GM19395 (cell line): ENCODE measurements around the gene LAMC3.

Source experiments
- ATAC-seq: cut with Tn5 transposase; IDR thresholded peaks from one replicate; pipeline ENCODE4 v1.9.1; 2021; ENCODE audit warnings: mild to moderate bottlenecking, moderate library complexity; ENCODE audit not compliant: unreplicated experiment

The LAMC3 gene

DNA sequence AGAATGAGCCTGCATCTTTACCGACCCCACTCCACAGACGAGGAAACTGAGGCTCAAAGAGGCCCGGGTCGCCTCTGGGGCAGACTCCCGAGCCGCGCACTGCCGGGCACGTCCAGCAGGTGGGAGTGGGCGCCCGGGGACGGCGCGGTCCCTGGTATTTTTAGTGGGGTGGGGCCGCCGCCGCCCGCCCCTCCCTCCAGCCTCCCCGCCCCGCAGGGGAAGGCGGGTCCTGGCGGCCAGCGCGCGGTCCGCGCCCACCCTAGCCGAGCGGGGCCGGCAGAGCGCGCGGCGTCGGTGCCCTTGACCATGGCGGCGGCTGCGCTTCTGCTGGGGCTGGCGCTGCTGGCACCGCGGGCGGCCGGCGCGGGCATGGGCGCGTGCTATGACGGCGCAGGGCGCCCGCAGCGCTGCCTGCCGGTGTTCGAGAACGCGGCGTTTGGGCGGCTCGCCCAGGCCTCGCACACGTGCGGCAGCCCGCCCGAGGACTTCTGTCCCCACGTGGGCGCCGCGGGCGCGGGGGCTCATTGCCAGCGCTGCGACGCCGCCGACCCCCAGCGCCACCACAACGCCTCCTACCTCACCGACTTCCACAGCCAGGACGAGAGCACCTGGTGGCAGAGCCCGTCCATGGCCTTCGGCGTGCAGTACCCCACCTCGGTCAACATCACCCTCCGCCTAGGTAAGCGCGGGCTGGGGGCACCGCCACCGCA, at the start of gene LAMC3:
LAMC3 (plus strand) TSS at position 266 of the 710 bp plus-strand sequence; CDS start at position 307, 41 bp downstream.
- ATAC-seq = no peak

DNA sequence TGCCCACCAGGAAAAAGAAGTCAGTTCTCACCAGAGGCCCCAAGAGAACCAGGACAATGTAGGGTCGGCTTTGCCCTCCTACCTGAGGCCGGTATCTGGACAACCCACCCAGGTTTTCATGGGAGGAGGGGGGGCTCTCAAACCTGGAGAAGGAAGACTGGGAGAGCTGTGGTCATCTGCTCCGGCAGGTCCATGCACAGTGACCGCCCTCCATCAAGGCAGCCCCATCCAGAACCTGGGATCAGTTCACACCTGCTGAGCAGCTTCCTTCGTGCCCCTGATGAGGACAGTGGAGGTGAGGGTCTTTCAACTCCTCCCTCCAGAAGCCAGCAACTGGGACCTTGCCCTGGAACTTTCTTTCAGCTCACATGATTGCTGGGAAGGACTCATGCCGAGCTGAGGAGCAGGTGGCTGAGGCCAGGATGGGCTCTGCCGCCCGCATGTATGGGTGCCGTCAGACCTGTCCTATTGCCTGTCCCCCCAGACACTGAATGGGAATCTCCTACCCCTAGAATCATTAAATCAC, 49.1 kb upstream of the LAMC3 start:
- ATAC-seq = no peak

DNA sequence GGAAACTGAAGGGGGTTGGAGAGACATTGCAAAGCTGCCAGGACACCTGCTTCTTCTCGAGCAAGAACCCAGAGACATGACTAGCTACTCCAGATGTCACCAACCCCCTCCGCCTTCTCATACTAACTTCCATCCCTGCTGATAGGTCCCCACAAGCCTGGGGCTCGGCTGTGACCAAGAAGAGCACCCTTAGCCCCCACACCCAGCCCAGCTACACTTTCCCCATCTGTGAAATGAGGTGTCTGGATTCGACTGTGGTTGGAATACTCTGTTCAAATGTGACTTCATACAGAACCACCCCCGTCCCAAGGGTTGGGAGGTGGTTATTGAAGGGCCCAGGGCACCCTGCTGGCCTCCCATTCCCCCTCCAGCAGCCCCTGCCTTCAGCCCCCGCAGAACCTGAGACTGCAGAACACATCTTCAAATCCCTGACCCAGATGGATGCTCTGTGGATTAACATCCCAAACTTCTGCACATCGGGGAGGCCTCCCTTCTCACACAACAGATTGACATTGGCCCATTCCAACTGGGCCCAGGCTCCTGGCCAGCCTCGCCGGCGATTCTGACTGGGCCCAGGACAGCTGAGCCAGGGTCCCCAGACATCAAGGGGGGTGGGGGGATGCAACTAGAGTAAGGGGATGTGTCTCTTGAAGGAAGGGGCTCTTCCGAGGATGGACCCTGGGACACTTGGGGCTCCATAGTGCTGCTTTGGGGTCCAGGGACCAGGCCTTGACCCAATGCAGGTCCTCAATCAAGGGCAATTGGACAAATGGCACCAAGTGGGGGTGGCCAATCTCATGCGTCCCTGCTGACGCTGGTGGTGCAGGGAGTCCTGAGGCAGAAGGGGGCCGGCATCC, 48.2 kb upstream of the LAMC3 start:
- no peak for ATAC-seq

DNA sequence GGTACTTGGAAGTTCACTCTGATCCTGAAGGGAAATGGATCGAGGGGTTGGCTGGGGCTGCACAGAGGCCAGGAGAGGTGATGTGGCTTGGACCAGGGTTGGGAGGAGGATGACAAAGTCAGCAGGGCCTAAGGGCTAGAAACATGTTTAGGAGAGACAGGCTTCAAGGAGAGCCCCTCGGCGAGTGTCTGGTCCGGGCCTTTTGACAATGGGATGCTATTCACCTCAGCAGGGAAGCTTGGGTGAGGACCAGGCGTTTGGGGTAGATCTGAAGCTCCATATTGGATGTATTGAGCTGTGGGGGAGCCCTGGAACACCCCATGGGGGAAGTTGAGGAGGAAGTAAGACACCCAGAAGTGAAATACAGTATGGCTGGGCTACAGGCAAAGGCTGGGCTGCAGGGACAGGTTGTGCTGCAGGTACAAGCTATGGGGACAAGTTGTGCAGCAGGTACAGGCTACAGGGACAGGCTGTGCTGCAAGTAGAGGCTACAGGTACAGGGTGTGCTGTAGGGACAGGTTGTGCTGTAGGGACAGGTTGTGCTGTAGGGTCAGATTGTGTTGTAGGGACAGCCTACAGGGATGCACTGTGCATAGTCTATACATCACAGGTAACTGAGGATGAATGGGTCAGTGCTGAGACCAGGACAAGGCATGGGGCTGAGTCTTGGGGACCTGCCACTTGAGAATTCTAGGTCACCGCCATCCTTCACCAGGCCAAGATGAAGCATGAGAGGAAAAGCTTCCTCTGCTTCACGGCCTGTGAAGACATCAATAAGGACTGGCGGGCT, 47.3 kb upstream of the LAMC3 start:
- ATAC-seq = no peak

DNA sequence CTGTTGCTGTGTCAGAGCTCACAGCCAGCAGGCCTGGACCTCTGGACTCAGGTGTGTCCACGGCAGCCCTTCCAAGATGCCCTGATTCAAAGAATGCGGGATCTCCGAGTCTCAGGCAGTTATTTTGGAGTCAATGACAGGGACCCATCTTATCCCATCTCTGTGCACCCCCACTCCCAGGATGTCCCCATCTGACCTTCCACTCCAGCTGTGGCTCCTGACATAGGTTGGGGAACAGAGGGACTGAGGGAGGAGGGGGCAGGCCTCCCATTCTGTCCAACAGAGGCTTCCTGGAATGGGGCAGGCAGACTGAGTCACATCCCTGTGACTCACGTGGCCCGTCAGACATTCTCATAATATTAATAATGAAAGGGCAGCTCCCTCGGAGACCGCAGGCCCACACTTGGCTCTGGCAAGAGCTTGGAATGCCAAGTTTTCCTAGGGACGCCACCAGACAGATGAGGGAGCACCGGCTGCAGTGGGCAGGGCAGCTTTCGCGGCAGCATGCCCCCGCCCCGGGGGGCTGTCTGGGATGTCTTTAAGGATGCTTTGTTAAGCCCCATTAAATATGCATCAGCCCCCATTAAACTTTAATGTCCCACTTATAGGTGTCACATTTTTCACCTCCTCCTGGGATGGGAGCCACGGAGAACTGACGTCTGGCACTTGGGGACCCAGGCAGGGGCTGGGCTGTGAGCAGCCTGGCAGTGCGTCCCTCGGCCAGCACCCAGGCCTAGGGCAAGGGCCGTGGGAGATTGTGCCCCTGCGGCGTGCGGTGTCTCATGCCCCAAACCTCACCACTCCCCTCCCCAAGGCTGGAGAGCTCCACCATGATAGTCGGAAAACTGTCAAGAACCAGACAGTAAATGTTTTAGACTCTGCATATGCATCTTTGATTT, 46.3 kb upstream of the LAMC3 start:
- no peak for ATAC-seq

DNA sequence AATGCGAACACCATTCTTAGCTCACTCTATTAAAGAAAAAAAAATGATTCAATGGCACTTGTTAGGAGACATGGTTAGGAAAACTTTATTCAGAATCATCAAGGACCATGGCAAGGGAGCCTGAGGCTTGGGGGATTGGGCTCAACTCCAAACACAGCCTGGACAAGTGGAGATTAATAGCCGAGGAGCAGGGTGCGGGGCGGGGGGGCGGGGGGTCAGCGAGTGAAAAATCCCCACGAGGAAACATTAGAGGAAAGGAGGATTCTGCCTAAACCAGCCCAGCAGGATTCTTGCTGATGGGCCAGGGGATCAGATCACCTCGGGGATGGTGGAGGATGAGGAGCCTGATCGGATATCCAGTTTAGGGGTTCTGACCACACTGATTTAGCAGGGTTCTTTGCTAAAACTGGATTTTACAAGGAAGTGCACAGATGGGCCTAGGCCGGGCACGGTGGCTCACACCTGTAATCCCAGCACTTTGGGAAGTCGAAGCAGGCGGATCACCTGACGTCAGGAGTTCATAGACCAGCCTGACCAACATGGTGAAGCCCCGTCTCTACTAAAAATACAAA, 45.6 kb upstream of the LAMC3 start:
- ATAC-seq = no peak

DNA sequence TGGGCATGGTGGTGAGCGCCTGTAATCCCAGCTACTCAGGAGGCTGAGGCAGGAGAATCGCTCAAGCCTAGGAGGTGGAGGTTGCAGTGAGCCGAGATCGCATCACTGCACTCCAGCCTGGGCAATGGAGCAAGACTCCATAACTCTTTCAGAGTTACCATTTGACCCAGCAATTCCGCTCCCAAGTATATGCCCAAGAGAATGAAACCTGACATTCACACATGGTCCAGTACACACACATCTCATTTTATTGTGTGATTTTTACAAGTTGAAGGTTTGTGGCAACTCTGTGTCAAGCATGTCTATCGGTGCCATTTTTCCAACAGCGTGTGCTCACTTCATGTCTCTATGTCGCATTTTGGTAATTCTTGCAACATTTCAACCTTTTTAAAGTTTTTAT, 45.1 kb upstream of the LAMC3 start:
- no peak for ATAC-seq

DNA sequence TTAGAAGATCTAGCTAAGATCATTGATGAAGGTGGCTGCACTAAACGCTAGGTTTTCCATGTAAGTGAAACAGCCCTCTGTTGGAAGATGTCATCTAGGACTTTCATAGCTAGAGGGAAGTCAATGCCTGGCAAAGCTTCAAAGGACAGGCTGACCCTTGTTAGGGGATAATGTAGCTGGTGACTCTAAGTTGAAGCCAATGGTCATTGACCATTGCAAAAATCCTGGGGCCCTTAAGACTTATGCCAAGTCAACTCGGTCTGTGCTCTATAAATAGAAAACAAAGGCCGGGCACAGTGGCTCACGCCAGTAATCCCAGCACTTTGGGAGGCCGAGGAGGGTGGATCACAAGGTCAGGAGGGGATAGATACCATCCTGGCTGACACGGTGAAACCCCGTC, 43.3 kb upstream of the LAMC3 start:
- ATAC-seq = no peak

DNA sequence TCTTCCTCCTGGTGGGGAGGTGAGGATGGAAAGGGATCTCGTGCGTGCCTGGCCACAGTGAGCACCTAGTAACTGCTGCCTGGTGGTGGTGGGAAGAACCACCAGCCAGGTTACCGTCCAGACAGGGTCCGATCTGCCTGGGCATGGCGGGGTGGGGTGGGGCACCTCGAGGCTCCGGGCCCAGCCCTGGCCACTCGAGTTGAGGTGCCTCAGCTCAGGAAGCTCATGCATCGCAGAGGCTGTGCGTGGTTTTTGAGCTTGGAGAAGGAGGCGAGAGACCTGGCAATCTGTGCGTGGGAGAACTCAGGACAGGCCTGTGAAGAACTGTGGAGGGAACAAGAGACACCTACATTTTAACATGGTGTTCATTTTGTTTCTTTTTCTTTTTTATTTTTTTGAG, 38.9 kb upstream of the LAMC3 start:
- no peak for ATAC-seq

DNA sequence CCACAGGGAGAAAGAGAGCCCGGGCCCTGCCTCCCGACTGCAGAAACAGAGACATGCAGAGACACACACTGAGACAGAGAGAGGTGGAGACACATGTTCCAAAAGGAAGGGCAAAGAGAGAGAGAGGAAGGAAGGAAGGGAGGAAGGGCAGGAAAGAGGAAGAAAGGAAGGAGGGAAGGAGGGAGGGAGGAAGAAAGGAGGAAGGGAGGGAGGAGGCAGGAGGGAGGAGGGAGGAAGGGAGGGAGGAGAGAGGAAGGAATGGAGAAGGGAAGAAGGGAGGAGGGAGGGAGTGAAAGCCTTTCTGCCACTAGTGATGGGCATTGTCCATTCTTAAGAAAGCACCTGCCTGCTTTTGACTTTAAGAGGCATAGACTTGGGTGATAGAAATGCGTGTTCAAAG, 38.1 kb upstream of the LAMC3 start:
- ATAC-seq = no peak

DNA sequence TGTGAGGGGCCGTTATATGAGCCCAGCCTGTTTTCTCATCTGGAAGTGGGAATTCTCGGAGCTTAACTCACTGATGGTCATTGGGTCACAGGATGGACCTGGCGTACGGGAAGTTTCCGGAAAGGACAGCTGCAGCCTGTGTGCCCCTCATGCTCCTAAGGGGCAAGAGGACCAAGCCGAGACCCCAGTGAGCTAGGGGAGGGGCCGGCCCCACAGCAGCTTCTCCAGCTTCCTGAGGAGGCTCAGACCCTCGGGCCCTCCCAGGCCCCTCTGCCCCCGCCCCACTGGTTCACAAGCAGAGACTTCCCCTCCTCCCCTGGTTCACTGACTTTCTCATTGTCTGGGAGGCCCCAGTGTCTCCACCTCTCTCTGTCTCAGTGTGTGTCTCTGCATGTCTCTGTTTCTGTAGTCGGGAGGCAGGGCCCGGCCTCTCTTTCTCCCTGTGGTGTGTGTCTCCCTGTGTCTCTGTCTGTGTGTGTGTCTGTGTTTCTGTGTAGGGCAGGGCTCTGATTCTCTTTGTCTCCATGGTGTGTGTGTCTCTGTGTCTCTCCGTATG, 37.6 kb upstream of the LAMC3 start:
- no peak for ATAC-seq

DNA sequence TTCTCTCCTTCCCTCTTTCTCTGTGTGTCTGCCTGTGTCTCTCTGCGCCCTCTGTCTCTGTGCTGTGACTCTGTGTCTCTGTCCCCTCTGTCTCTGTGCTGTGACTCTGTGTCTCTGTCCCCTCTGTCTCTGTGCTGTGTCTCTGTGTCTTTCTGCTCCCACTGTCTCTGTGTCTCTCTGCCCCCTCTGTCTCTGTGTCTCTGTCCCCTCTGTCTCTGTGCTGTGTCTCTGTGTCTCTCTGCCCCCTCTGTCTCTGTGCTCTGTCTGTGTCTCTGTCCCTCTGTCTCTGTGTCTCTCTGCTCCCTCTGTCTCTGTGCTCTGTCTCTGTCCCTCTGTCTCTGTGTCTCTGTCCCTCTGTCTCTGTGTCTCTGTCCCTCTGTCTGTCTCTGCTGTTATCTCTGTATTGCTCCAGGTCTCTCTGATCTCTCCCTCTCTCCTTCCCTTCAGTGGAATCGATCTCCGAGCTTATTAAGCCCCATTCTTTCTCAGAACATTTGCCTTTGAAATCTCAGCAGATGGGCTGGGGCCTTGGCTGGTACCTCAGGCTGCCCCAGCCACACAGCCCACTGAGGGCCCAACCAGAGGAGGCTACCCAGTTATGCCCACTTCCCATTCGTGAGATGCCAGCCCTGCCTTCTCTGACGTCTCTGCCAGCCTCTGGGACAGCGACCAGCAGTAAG, 36.6 kb upstream of the LAMC3 start:
- ATAC-seq = no peak

DNA sequence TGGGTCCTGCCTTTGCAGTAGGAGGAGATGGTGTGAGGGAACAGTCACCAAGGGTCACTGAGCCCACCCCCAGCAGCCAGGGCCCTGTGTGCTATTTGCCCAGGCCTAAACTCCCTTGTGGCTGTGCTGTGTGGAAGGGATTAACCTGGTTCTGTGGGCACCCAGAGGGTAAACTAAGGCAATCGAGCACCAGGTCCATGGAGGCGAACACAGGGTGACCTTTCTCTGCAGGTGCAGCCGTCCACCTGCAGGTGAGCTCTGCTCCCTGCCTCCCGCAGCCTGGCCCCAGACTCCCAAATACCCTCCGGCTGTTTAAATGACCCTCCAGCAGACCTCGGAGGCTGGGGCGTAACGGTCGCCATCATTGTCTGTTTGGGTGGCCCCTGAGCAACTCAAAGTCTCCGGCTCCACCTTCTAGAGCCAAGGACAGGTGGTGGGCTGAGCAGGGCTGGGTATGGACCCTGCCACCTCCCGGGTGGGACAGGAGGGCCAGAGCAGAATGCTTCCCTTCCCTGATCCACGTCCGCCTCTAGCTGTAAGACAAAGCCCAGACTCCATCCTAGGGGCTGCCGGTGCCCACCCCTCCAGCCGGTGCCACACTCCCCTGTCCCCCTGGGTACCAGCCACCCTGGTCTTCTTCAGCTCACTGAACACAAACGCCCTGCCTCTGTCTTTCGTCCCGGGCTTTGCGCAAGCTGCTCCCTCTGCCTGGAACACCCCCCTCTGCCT, 35.9 kb upstream of the LAMC3 start:
- ATAC-seq = no peak

DNA sequence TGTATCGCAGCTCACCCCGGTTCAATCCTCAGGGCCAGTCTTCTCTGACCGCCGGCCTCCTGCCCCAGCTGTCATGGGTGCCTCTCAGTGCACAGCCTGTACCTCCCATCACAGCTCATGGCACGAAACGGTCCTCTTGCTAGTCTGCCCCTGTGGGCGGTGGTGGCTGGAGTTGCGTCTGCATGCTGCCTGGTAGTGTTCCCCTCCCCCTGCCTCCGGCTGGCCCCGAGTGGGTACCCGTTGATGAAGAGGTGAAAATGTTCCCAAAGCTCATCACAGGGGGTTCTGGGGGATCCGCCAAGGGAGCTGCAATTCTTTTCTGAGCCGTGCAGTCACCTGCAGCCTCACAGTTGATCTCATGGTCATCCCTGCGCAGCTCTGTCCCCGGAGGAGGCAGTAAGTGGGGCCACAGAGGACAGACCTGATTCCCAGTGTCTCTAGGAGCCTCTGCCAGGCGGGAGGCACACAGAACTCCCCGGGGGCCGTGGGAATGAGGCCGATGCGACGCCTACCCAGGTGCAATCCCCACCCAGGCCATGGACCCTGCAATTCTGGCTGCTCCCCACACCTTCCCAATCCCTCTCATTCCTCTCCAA, 35.2 kb upstream of the LAMC3 start:
- no peak for ATAC-seq

DNA sequence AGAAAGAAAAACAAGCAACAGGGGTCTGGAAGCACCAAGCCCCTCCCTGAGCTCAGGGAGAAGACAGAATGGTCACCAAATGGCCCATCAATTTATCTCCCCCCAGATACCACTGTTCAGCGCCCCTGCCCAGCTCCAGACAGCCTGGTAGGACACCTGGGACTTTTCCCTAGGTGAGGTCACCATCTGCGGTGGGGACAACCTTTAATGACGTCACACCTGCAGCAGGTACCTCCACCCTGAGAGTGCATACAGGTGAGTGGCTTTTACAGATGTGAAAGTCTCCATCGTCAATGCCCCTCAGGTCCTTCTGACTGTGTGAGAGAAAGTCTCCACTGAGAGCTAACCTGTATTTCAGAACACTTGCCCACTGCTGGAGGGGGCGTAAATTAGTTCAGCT, 34.3 kb upstream of the LAMC3 start:
- ATAC-seq = no peak

DNA sequence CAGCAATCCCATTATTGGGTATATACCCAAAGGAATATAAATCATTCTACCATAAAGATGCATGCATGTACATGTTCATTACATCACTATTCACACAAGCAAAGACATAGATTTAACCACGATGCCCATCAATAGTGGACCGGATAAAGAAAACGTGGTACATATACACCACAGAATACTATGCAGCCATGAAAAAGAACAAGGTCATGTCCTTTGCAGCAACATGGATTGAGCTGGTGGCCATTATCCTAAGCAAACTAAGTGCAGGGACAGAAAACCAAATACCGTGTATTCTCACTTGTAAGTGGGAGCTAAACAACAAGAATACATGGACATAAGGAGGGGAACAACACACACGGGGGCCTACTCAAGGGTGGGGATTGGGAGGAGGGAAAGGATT, 33.8 kb upstream of the LAMC3 start:
- ATAC-seq = no peak

DNA sequence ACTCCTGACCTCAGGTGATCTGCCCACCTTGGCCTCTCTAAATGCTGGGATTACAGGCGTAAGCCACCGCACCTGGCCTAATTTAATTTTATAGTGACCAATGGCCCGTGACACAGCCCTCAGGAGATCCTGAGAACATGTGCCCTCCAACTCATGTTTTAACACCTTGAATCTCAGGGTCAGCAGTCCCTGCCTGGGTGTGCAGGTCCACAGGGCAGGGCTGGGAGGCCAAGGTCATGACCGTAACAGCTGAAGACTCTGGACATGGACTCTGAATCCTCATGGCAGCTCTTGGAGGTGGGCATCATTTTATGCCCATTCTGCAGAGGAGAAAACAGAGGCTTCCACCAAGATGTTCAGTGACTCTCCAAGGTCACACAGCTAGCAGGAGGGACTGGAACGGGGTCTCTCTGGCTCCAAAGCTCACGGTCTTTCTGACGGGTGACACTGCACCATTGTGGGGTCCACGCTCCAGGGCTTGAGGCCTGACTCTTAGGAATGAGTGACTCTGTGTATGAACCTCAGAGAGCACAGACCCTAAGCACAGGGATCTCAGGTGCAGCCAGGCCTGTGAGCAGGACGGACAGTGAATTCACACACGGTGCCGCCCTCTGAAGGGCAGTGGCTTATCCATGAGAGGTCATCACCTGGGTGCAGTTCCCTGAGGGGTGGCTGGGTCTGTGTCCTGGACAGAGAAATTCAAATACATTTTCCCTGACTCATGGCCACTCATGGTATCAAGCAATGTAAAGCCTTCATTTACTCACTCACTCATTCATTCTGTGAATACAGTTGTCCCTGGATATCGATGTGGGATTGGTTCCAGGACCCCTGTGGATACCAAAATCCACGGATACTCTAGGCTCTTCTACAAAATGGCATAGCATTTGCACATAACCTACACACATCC, 32.8 kb upstream of the LAMC3 start:
- ATAC-seq = no peak
